Loucy (cell line): ENCODE results near the gene STRN3.
A peak's percentile ranks its signal among the peaks of the same experiment; 100 is the strongest.
"Not testable (repeated sequence)": the region's sequence is repeated elsewhere in the genome, so short reads cannot be mapped to it uniquely, and the experiment has no call there.

ENCODE experiments used
- H2AFZ ChIP-seq: fragments of 200-600 bp; sonication (generic); 2 replicates; pipeline ENCODE4 v1.6.0; 2016; ENCODE audit warnings: antibody characterized with exemption, mild to moderate bottlenecking, low read length, moderate library complexity
- H3F3A ChIP-seq: fragments of 200-600 bp; 2 replicates; pipeline ENCODE4 v1.6.0; 2016; ENCODE audit warnings: antibody characterized with exemption, low read depth, mild to moderate bottlenecking
- H3K27me3 ChIP-seq: fragments of 200-600 bp; sonication (generic); 2 replicates; pipeline ENCODE4 v1.6.1; 2014; ENCODE audit warnings: low read length, mild to moderate bottlenecking; ENCODE audit not compliant: insufficient read depth, poor library complexity, severe bottlenecking
- H3K36me3 ChIP-seq: fragments of 200-600 bp; sonication (generic); 2 replicates; pipeline ENCODE4 v1.6.1; 2016; ENCODE audit warnings: low read length; ENCODE audit not compliant: insufficient read depth
- H3K4me1 ChIP-seq: fragments of 200-600 bp; sonication (generic); 2 replicates; pipeline ENCODE4 v1.5.1; 2014; ENCODE audit warnings: low read length, mild to moderate bottlenecking; ENCODE audit not compliant: insufficient read depth, poor library complexity, severe bottlenecking
- H3K4me2 ChIP-seq: fragments of 200-600 bp; sonication (generic); 2 replicates; pipeline ENCODE4 v1.6.0; 2014; ENCODE audit warnings: antibody characterized with exemption, low read length, low read depth, mild to moderate bottlenecking; ENCODE audit not compliant: poor library complexity, severe bottlenecking
- H3K4me3 ChIP-seq: fragments of 200-600 bp; sonication (generic); 2 replicates; pipeline ENCODE4 v1.5.1; 2014; ENCODE audit warnings: low read length, mild to moderate bottlenecking, mixed read lengths; ENCODE audit not compliant: poor library complexity, severe bottlenecking
- H3K79me2 ChIP-seq: fragments of 200-600 bp; sonication (generic); 2 replicates; pipeline ENCODE4 v1.6.1; 2014; ENCODE audit warnings: low read length; ENCODE audit not compliant: insufficient read depth
- H3K9ac ChIP-seq: fragments of 200-600 bp; sonication (generic); 2 replicates; pipeline ENCODE4 v1.6.0; 2014; ENCODE audit warnings: mild to moderate bottlenecking, low read depth, low read length, moderate library complexity; ENCODE audit not compliant: poor library complexity, severe bottlenecking
- H3K9me2 ChIP-seq: fragments of 200-600 bp; sonication (generic); replicated peaks from 2 replicates; pipeline ENCODE4 v1.6.1; 2016; ENCODE audit warnings: low read depth, low read length, mixed read lengths
- H3K9me3 ChIP-seq: fragments of 200-600 bp; sonication (generic); 2 replicates; pipeline ENCODE4 v1.6.1; 2014; ENCODE audit warnings: mild to moderate bottlenecking, antibody characterized with exemption, low read length, low read depth; ENCODE audit not compliant: insufficient read depth
- H4K20me1 ChIP-seq: fragments of 200-600 bp; sonication (generic); 2 replicates; pipeline ENCODE4 v1.6.0; 2014; ENCODE audit warnings: antibody characterized with exemption, low read length, mild to moderate bottlenecking; ENCODE audit not compliant: insufficient read depth, poor library complexity, severe bottlenecking
- CTCF ChIP-seq: fragments of 200-600 bp; sonication (generic); conservative IDR thresholded peaks from 2 replicates; pipeline ENCODE4 v1.5.1; 2014; ENCODE audit warnings: mild to moderate bottlenecking, antibody characterized with exemption, low read length
- EZH2phosphoT487 ChIP-seq: fragments of 200-600 bp; IDR thresholded peaks from 2 replicates; pipeline ENCODE4 v1.6.1; 2018; ENCODE audit warnings: antibody characterized with exemption, mild to moderate bottlenecking, moderate library complexity, borderline replicate concordance

STRN3 gene

DNA sequence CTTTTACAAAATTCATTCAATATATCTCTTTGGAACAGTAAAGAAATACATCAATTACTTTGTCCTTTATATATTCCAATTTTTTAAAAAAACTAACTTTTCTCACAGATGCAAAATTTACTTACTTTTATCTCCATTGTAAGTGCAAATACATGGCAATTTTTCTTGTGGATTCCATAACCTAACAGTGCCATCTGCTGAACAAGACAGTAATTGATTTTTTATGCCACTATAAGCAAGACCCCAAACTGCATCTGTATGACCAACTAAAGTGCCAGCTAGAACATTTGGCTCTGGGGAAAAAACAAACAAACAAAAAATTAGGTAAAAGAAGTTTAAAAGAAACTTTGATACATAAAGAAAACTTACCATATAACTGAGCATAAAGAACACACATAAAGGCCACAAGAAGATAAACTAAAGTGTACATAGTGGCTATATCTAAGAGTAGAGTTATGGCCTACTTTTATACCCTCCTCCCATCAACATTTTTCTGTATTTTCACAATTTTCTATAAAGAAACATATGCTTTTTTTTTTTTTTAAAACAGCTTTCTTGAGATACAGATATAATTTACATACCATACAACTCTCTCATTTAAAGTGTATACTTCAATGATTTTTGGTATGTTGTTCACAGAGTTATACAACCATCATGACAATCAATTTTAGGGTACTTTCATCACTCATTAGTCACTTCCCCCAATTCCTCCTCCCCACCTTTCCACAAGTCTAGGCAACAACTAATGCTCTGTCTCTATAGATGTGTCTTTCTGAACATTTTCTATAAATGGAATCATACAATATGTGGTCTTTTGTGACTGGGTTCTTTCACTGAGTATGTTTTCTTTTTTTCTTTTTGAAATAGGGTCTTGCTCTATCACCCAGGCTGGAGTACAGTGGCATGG, 119.2 kb downstream of the STRN3 start:
- H3K27me3 ChIP-seq = no peaks in the 10 kb centered on the region
- H3K79me2 ChIP-seq = no peaks in the 10 kb centered on the region
- no peak overlapping the region for H2AFZ ChIP-seq
- no peaks in the 10 kb centered on the region for H3F3A ChIP-seq
- no peak overlapping the region for H3K4me3 ChIP-seq
- no peak overlapping the region for H3K9ac ChIP-seq
- TF ChIP-seq CTCF (peak; percentile 69), EZH2phosphoT487 (no peak)
- no peaks in the 10 kb centered on the region for H3K9me2 ChIP-seq
- no peak overlapping the region for H3K4me2 ChIP-seq
- no peaks in the 10 kb centered on the region for H3K9me3 ChIP-seq
- H3K4me1 ChIP-seq = no peaks in the 10 kb centered on the region
- peaks cover 77% of the 10 kb centered on the region for H3K36me3 ChIP-seq
- peaks cover 3% of the 10 kb centered on the region for H4K20me1 ChIP-seq

DNA sequence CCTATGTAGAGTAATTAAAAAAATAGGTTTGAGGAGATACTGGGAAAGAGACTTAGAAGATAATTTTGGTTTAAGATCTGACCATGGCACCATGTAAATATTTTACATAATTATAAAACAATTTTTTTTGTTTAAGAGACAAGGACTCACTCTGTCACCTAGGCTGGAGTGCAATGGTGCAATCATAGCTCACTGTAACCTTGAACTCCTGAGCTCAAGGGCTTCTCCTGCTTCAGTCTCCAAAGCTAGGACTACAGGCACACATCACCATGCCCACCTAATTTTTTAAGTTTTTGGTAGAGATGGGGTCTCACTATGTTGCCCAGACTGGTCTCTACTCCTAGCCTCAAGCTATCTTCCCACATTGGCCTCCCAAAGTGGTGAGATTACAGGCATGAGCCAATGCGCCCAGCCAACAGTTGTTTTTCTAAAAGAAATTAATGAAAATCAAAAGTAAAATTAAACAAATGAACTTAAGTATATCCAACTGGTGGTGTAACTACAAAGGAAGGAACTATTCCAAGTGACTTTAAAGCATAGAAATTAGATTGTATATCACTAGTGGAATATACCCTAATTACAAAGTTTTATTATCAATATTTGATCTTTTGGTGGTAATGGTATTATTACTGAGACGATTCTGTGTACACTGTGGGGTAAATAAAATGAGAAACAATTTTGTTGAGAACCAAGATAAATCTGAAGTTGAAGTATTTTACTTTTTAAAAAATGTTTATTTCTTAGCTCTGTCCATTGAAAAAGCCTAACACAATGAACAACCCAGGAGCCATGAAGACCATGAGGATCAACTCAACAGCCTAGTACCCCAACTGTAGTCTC, 122.7 kb downstream of the STRN3 start:
- peaks cover 50% of the 10 kb centered on the region for H3K36me3 ChIP-seq
- no peaks in the 10 kb centered on the region for H3K4me1 ChIP-seq
- no peaks in the 10 kb centered on the region for H3K79me2 ChIP-seq
- H3K9me3 ChIP-seq = no peaks in the 10 kb centered on the region
- H3K9ac ChIP-seq = no peak overlapping the region
- H3K9me2 ChIP-seq = no peaks in the 10 kb centered on the region
- TF ChIP-seq CTCF = no peak
- TF ChIP-seq EZH2phosphoT487 = no peak
- no peak overlapping the region for H3K4me3 ChIP-seq
- H4K20me1 ChIP-seq = peaks cover 3% of the 10 kb centered on the region
- no peaks in the 10 kb centered on the region for H3K27me3 ChIP-seq
- H3K4me2 ChIP-seq = no peak overlapping the region
- no peak overlapping the region for H2AFZ ChIP-seq
- no peaks in the 10 kb centered on the region for H3F3A ChIP-seq

DNA sequence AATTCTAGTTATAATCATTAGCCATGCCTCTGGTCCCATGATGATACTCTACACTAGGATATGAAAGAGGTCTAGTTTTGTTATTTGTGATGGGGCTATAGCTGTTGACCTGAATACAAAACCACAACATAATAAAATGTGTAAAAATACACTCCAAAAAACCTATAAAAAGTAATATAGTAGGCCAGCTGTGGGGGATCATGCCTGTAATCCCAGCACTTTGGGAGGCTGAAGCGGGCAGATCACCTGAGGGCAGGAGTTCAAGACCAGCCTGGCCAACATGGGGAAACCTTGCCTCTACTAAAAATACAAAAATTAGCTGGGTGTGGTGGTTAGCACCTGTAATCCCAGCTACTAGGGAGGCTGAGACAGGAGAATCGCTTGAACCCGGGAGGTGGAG, 129.1 kb downstream of the STRN3 start:
- not testable (repeated sequence) for H3K9me2 ChIP-seq, H3K27me3 ChIP-seq, H3K4me3 ChIP-seq, H3K9ac ChIP-seq, H3F3A ChIP-seq, H4K20me1 ChIP-seq, H3K4me2 ChIP-seq, H3K79me2 ChIP-seq, H3K9me3 ChIP-seq, H2AFZ ChIP-seq, H3K4me1 ChIP-seq
- H3K36me3 ChIP-seq = peaks cover 45% of the 10 kb centered on the region
